ENCODE results near the gene PTTG1IP. TPM values are rescaled to one million over a fixed set of nuclear protein-coding genes. Genes with fewer than 3 reads are reported as not detected.
A peak's percentile ranks its signal among the peaks of the same experiment; 100 is the strongest.

The PTTG1IP gene
- total RNA-seq, 2 experiments from 2014 or later, result 34.8 to 44.3 TPM

DNA sequence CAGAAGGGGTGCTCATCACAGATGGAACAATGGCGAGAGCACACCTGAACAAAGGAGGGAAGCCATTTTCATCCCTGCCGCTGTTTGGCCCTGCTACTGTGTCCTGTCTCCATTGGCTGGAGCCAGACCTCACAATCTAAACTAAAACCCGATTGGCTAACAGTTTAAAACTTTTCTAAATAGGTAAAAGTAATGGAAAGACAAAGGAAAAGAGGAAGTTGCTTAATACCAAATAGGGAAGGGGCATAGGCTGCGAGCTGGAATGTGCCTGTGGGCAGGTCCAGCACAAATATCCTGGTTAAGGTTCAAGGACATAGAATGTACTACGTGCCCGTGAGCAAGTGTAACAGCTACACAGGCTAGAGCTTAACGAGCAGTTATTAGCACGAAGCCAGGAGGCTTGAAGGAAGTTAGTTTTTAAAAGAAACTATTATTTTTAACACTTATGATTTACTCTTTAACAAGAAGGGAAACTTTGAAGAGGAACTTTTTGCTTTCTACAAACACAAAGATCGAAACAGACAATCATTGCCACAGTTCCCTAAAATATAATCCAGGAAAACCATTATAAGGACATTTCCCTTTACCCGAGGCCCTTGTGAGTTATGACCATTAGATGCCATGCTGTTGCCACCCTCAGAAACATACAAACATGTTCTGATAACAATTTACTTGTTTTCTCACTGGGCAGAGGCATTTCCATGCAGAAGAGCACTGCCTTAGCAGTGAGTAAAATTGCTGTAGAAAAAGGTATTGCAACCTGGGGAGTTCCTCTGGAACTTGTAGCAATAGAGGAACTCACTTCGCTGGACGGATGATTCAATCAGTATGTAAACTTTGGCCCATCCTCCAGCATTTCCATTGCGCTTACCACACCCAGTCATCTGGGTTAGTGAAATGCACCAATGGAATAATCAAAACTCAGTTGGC is 4.8 kb upstream of the PTTG1IP start:
- peaks cover 36% of the 10 kb centered on the region for H3K4me1 Mint-ChIP-seq
- ATAC-seq (no peak), DNase-seq (no peak)
- CTCF ChIA-PET, result interaction anchor here (0.8 to 1.2 kb wide), 5 partner anchors 10 to 415 kb away, joined by 3 to 5 read pairs (median 3); partner anchors contain the start of gene UBE2G2
- no peaks in the 10 kb centered on the region for H3K27me3 Mint-ChIP-seq
- POLR2A ChIA-PET, result no interaction called here
- H3K36me3 Mint-ChIP-seq (ENCODE audit: low read depth), result no peaks in the 10 kb centered on the region
- H3K27ac Mint-ChIP-seq, result no peak overlapping the region
- intact Hi-C loops (cut with DNase I, micrococcal nuclease), result loop anchor here (5.0 to 10.0 kb wide), 3 partner anchors 34 to 1014 kb away; partner anchors contain the start of gene AGPAT3 (in 1 of the 2)
- H3K4me3 Mint-ChIP-seq, result no peak overlapping the region
- H3K9me3 Mint-ChIP-seq (ENCODE audit: low read depth), result no peaks in the 10 kb centered on the region

DNA sequence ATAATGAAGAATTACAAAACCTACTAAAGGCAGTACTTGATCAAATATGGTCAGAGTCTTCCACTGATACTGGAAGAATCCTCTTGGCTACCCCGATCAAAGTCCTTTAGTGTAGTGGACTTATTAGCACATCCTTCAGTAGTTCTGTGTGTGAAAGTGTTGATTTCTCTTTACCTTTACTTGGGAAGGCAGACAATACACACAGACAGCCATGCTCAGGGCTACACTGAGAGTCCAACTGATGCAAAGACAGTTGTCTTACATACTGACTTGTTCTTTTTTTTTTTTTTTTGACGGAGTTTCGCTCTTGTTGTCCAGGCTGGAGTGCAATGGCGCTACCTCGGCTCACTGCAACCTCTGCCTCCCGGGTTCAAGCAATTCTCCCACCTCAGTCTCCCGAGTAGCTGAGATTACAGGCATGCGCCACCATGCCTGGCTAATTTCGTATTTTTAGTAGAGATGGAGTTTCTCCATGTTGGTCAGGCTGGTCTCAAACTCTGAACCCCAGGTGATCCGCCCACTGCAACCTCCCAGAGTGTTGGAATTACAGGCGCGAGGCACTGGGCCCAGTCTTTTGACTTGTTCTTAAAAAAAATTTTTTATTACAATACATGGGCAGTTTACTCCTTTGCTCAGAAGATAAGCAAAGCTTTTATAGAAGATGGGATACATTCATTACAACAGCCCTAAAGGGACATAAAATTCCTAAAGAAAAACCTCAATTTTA is 3.5 kb upstream of the PTTG1IP start:
- ChIA-PET POLR2A (no interaction called here), CTCF (interaction anchor here (0.8 to 2.2 kb wide), 7 partner anchors 11 to 84 kb away, joined by 3 to 7 read pairs (median 4); partner anchors contain the start of gene UBE2G2)
- Mint-ChIP-seq H3K27me3 (no peaks in the 10 kb centered on the region), H3K27ac (no peak overlapping the region), H3K4me1 (peaks cover 39% of the 10 kb centered on the region), H3K36me3 (ENCODE audit: low read depth) (no peaks in the 10 kb centered on the region), H3K9me3 (ENCODE audit: low read depth) (no peaks in the 10 kb centered on the region), H3K4me3 (no peak overlapping the region)
- no peak for ATAC-seq
- DNase-seq, result no peak
- intact Hi-C loops (cut with DNase I, micrococcal nuclease), result loop anchor here (5.0 to 10.0 kb wide), 3 partner anchors 35 to 1012 kb away; partner anchors contain the start of gene AGPAT3 (in 1 of the 2)

DNA sequence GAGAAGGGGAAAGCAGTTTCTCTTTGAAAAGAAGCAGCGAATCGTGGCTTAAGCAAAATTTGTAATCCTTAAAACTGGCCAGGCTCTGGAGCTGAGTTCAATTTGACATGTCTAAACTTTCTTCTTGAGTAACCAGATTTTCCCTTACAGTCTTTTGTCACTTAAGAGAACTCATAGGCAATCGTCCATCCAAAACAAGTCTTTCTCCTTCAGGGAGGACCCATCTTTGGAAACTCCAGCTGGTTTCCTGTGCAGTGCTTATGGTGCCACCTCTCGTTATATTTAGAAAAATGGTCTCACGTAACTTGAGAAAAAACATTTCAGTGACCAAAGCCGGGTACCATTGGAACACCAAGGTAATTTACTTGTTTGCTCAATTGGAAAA is 1.8 kb upstream of the PTTG1IP start:
- H3K4me3 Mint-ChIP-seq, result peak overlapping the region; percentile 92
- H3K4me1 Mint-ChIP-seq, result peaks cover 38% of the 10 kb centered on the region
- no peaks in the 10 kb centered on the region for H3K9me3 Mint-ChIP-seq (ENCODE audit: low read depth)
- ATAC-seq, result no peak
- DNase-seq, result no peak
- no peaks in the 10 kb centered on the region for H3K27me3 Mint-ChIP-seq
- ChIA-PET CTCF (interaction anchor here (0.7 to 2.2 kb wide), 13 partner anchors 9 to 535 kb away, joined by 3 to 10 read pairs (median 5); partner anchors contain the start of gene UBE2G2), POLR2A (interaction anchor here (0.6 to 1.5 kb wide), 3 partner anchors 33 to 58 kb away, joined by 3 to 4 read pairs (median 3); partner anchors contain the start of gene SUMO3)
- intact Hi-C loops (cut with DNase I, micrococcal nuclease), result loop anchor here (1.0 to 10.0 kb wide), 7 partner anchors 37 to 1011 kb away; partner anchors contain the start of genes ADARB1 (in 1 of the 2), AGPAT3 (in 1 of the 2), ITGB2 (in 1 of the 2) and UBE2G2 (in 1 of the 2)
- H3K27ac Mint-ChIP-seq, result peak overlapping the region; percentile 72
- no peaks in the 10 kb centered on the region for H3K36me3 Mint-ChIP-seq (ENCODE audit: low read depth)

DNA sequence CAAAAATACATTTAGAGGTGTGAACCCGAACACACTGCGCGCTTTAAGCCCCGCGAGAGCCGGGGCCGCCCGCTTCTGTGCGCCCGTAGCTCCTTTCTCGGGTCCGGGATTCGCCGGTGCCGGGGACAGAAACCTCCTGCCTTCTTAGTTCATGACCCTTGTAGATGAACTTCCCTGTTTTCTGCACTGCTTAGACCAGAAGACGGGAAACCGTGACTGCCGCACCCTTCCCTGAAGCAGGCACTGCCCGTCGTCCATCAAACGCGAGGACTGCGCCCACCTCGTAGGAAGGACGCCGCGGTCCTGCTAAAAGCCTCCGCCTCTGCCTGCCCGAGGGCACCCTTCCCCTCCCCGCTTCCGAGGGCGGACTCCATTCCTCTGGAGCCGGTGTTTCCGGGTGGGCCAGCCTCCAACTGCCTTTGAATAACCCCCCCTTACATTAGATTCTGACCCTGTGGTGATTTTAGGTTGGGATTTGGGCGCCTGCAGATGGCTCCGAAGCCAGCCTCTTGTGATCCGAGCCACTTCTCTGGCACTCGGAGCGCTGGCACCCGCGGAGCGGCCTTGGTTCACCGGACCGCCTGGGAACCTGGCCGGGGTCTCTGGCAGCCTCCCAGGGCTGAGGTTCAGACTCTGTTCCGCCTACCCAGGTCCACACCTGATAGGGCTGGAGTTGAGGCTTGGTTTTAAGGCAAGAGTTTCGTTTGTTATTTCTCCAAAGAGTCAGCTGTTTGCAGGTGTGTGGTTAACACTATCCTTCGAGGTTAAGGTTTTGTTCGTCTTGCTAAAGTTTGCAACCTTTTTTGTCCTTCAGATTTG is 1.2 kb upstream of the PTTG1IP start:
- DNase-seq (peak; percentile 63), ATAC-seq (no peak)
- intact Hi-C loops (cut with DNase I, micrococcal nuclease), result loop anchor here (1.0 to 10.0 kb wide), 13 partner anchors 38 to 1902 kb away; partner anchors contain the start of genes ITGB2 (in 2 of the 2), ADARB1 (in 1 of the 2), AGPAT3 (in 1 of the 2) and PCBP3 (in 1 of the 2)
- POLR2A ChIA-PET, result interaction anchor here (0.6 to 1.5 kb wide), 5 partner anchors 34 to 57 kb away, joined by 3 to 5 read pairs (median 3); partner anchors contain the start of gene SUMO3
- H3K36me3 Mint-ChIP-seq (ENCODE audit: low read depth), result no peaks in the 10 kb centered on the region
- no peaks in the 10 kb centered on the region for H3K9me3 Mint-ChIP-seq (ENCODE audit: low read depth)
- peaks cover 43% of the 10 kb centered on the region for H3K4me1 Mint-ChIP-seq
- H3K27me3 Mint-ChIP-seq, result no peaks in the 10 kb centered on the region
- peak overlapping the region; percentile 92 for H3K4me3 Mint-ChIP-seq
- CTCF ChIA-PET, result interaction anchor here (0.6 to 2.2 kb wide), 15 partner anchors 9 to 535 kb away, joined by 3 to 10 read pairs (median 4); partner anchors contain the start of gene UBE2G2
- peak overlapping the region; percentile 72 for H3K27ac Mint-ChIP-seq

DNA sequence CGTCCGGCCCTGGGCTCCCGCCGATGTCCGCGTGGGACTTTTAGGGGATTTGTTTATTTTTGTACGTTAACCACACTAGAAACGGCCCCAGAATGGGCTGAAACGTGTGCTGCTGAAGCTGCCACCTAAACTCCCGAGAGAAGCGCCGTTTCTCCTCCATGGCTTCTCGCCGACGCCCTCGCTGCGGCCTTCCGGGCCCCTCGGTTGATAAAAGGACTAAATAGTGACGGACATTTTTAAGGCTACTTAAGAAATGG is 678 bp upstream of the PTTG1IP start:
- H3K4me3 Mint-ChIP-seq, result peak overlapping the region; percentile 92
- H3K27ac Mint-ChIP-seq, result peak overlapping the region; percentile 72
- ATAC-seq (no peak), DNase-seq (no peak)
- CTCF ChIA-PET, result interaction anchor here (0.6 to 2.5 kb wide), 7 partner anchors 43 to 202 kb away, joined by 3 to 19 read pairs (median 3); partner anchors contain the start of gene UBE2G2
- H3K9me3 Mint-ChIP-seq (ENCODE audit: low read depth), result no peaks in the 10 kb centered on the region
- POLR2A ChIA-PET, result interaction anchor here (0.6 to 1.5 kb wide), 5 partner anchors 45 to 73 kb away, joined by 3 to 6 read pairs (median 5); partner anchors contain the start of genes SUMO3 and UBE2G2
- peaks cover 46% of the 10 kb centered on the region for H3K4me1 Mint-ChIP-seq
- intact Hi-C loops (cut with DNase I, micrococcal nuclease), result loop anchor here (2.0 to 10.0 kb wide), 11 partner anchors 42 to 1902 kb away; partner anchors contain the start of genes ITGB2 (in 2 of the 2), ADARB1 (in 1 of the 2), AGPAT3 (in 1 of the 2) and PCBP3 (in 1 of the 2)
- H3K36me3 Mint-ChIP-seq (ENCODE audit: low read depth), result no peaks in the 10 kb centered on the region
- no peaks in the 10 kb centered on the region for H3K27me3 Mint-ChIP-seq

DNA sequence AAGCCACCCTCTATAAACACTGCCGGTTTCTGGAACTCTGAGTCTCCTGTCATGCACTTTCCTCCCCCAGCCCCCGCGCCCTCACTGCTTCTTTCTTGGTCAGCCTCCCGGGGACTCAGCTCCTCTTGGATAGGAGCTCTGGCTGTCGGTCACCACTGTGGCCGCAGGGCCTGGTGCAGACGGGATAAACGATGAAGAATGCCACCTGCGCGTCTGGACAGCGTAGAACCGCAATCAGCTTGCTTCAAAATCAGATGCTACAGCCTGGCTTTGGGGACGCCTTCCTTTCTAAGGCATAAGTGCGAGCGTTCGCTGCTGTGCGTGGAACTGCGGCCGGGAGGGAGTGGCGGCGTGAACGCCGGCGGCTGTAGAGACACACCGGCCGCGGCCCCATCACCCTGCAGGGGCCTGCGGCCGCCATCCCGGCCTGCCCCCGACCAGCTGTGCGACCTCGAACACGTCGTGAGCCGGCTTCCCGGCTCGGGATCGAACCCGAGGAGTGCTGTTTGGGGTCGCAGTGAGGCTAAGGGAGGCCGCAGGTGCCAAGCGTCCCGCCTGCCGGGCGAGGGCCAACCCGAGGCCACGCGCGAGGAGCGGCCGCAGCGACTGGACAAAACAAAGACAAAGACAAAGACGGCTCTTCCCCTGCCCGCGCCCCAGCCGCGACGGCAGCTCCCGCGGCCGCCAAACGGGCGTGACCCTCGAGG is 688 bp downstream of the PTTG1IP start:
- Mint-ChIP-seq H3K36me3 (ENCODE audit: low read depth) (peaks cover 7% of the 10 kb centered on the region), H3K4me1 (peaks cover 59% of the 10 kb centered on the region), H3K9me3 (ENCODE audit: low read depth) (no peaks in the 10 kb centered on the region), H3K4me3 (peak overlapping the region; percentile 92), H3K27ac (peak overlapping the region; percentile 72), H3K27me3 (no peaks in the 10 kb centered on the region)
- ATAC-seq, result no peak
- DNase-seq, result peak; percentile 47
- ChIA-PET CTCF (interaction anchor here (0.6 to 2.5 kb wide), 7 partner anchors 45 to 333 kb away, joined by 3 to 19 read pairs (median 4); partner anchors contain the start of genes KRTAP10-1 and UBE2G2), POLR2A (interaction anchor here (0.6 to 1.4 kb wide), 8 partner anchors 9 to 1091 kb away, joined by 3 to 6 read pairs (median 3); partner anchors contain the start of gene SUMO3)
- intact Hi-C loops (cut with DNase I, micrococcal nuclease), result loop anchor here (1.0 to 10.0 kb wide), 14 partner anchors 26 to 1901 kb away; partner anchors contain the start of genes SUMO3 (in 2 of the 2), AGPAT3 (in 1 of the 2), CFAP410 (in 1 of the 2) and ITGB2 (in 1 of the 2)

DNA sequence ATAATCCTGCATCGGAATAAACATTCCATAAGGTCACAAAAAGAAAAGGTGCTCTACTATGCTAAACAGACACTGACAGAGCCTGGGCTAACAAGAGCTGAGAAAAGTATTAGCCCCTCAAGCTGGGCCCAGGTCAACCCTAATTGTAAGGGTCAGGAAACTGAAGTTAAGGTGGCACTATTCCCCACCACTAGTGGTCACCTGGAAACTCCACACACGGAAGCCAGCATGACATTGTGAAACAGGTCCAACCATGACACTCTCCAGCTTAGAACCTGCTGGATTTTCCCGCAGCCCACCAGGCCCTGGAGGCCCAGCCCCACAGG is 1.2 kb downstream of the PTTG1IP start:
- H3K27ac Mint-ChIP-seq, result peak overlapping the region; percentile 72
- POLR2A ChIA-PET, result interaction anchor here (1.0 to 1.3 kb wide), 3 partner anchors 11 to 253 kb away, joined by 3 read pairs; no protein-coding TSS in a partner anchor
- no peaks in the 10 kb centered on the region for H3K9me3 Mint-ChIP-seq (ENCODE audit: low read depth)
- peaks cover 64% of the 10 kb centered on the region for H3K4me1 Mint-ChIP-seq
- peak overlapping the region; percentile 92 for H3K4me3 Mint-ChIP-seq
- no peak for ATAC-seq
- no peak for DNase-seq
- H3K36me3 Mint-ChIP-seq (ENCODE audit: low read depth), result peaks cover 10% of the 10 kb centered on the region
- H3K27me3 Mint-ChIP-seq, result no peaks in the 10 kb centered on the region
- intact Hi-C loops (cut with DNase I, micrococcal nuclease), result loop anchor here (2.0 to 10.0 kb wide), 9 partner anchors 25 to 1900 kb away; partner anchors contain the start of genes AGPAT3 (in 1 of the 2), ITGB2 (in 1 of the 2), PCBP3 (in 1 of the 2) and PKNOX1 (in 1 of the 2)
- CTCF ChIA-PET, result interaction anchor here (0.7 to 2.5 kb wide), 5 partner anchors 45 to 79 kb away, joined by 3 to 19 read pairs (median 5); partner anchors contain the start of gene UBE2G2

DNA sequence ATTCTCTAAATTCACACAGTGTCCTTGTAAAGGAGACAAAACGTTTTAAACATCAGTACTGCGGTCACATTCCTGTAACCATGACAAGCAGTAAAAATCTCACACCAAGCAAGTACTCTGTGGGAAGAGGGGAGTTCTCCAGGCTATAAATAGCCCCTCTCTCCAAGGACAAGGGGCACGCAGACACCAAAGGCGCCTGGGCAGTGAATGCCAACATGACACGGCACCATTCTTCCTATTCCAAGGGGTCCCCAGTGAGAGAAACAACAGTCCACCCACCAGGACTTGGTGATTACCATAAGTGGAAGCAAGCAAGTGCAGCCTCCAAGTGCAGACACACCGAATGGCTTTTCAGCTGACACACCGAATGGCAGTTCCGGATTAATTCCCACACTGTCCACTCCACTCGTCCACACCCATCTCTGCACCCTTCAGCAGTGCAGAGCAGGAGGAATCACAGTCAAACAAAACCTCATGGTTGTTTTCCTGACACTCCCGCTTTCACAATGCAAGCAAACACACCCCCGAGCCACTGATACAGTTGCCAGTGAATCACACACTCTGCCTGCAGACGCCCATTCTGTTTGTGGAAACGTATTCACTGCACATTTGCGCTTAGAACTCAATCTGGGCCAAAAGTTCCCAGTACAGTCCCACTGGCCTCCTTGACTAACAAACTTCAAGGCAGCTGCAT is 1.8 kb downstream of the PTTG1IP start:
- ChIA-PET CTCF (interaction anchor here (0.8 to 2.5 kb wide), 3 partner anchors 46 to 71 kb away, joined by 3 to 19 read pairs (median 3); partner anchors contain the start of gene UBE2G2), POLR2A (interaction anchor here (1.1 to 1.3 kb wide), 2 partner anchors 11 to 253 kb away, joined by 3 read pairs; no protein-coding TSS in a partner anchor)
- H3K9me3 Mint-ChIP-seq (ENCODE audit: low read depth), result no peaks in the 10 kb centered on the region
- H3K27ac Mint-ChIP-seq, result peak overlapping the region; percentile 72
- peaks cover 13% of the 10 kb centered on the region for H3K36me3 Mint-ChIP-seq (ENCODE audit: low read depth)
- H3K27me3 Mint-ChIP-seq, result no peaks in the 10 kb centered on the region
- DNase-seq, result peak; percentile 64
- peaks cover 70% of the 10 kb centered on the region for H3K4me1 Mint-ChIP-seq
- peak overlapping the region; percentile 92 for H3K4me3 Mint-ChIP-seq
- intact Hi-C loops (cut with DNase I, micrococcal nuclease), result loop anchor here (2.0 to 10.0 kb wide), 9 partner anchors 25 to 1899 kb away; partner anchors contain the start of genes AGPAT3 (in 1 of the 2), ITGB2 (in 1 of the 2), PCBP3 (in 1 of the 2) and PKNOX1 (in 1 of the 2)
- no peak for ATAC-seq

All from activated CD4-positive, alpha-beta T cell treated with anti-CD3 and anti-CD28 coated beads for 36 hours (primary cell).